ENCODE data around the gene DEDD2.

GRCh38 chr19:42212886-42213285, 4.6 kb downstream of the DEDD2 start:
- no peak for TF ChIP-seq SIN3A (IDR thresholded peaks at IDR 0.05; ENCODE audit: low read depth, low read length)
- no peak for TF ChIP-seq CTCF (IDR thresholded peaks at IDR 0.05 in 2 of 3, conservative IDR thresholded peaks at IDR 0.05 in 1 of 3; ENCODE audit: control insufficient read depth in 2 of 3, extremely low read depth in 1 of 3, insufficient read depth in 1 of 3, low read depth in 3 of 3, low read length in 3 of 3)
- TF ChIP-seq SUZ12 (IDR thresholded peaks at IDR 0.05; ENCODE audit: unreplicated experiment) = no peak
- TF ChIP-seq ZSCAN29 (IDR thresholded peaks at IDR 0.05) = no peak
- no peak for TF ChIP-seq USF2 (IDR thresholded peaks at IDR 0.05; ENCODE audit: borderline replicate concordance, low read depth, low read length)
- no peak for TF ChIP-seq IKZF1 (conservative IDR thresholded peaks at IDR 0.05)

Data from GM12878 (cell line).